ENCODE results near the gene ARHGAP8.

The ARHGAP8 gene

DNA sequence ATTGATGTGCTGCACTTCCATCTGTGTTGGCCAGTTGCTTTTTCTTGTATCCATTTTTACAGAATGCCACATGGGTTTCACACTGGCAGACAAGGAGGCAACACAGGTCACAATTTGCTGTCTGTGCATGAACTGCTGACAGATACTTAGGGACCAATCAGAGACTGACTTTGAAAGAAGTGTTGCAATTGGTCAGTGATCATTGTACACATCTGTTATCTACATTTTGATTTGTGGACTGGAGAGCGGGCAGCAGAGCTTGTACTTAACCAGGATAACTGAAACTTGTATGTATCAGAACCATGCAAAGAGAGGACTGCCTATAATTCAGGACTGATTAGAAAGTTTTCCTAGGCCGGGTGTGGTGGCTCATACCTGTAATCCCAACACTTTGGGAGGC is 28.6 kb upstream of the ARHGAP8 start:
- peak; percentile 34 for DNase-seq
- in situ Hi-C loops (cut with MboI; ENCODE audit: low pct_unique_long_range_greater_than_20kb, low sequenced_read_pairs), result no loop called here

DNA sequence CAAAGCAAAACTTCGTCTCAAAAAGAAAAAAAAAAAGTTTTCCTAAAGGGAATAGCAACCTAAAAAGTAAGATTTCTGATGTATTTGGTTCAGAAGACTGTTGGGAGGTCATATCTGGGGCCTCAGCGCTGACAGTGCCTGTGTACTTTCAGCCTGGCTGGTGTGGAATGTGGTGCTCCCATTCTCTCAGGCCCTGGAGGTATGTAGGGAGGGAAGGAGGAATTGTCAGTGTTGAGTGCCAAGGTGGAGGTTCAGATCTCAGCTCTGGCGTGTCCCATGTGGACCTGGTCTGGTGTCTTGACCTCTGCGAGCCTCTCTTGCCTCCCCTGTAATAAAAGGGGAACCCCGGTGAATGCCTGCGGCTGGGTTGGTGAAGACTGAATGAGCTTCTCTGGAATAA is 28.0 kb upstream of the ARHGAP8 start:
- in situ Hi-C loops (cut with MboI; ENCODE audit: low pct_unique_long_range_greater_than_20kb, low sequenced_read_pairs), result no loop called here
- DNase-seq, result no peak

DNA sequence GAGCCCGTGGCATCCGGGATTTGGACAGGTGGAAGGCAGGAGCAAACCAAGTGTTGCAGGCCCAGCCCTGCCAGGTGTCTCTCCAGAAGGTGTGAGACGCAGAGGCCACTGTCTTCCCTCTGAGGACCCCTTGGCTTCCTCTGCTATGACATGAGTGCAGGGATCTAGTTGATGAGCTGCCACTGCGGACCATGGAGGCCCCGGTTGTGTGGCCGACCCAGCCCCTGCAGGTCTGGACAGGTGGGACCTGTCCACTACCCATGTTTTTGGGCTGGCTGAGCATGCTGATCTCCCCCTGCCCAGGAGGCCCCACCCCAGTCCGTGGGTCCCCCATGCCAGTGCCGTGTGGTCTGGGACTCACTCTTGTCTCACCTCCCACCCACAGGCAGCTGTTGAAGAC is 27.5 kb upstream of the ARHGAP8 start:
- in situ Hi-C loops (cut with MboI; ENCODE audit: low pct_unique_long_range_greater_than_20kb, low sequenced_read_pairs), result no loop called here
- no peak for DNase-seq

DNA sequence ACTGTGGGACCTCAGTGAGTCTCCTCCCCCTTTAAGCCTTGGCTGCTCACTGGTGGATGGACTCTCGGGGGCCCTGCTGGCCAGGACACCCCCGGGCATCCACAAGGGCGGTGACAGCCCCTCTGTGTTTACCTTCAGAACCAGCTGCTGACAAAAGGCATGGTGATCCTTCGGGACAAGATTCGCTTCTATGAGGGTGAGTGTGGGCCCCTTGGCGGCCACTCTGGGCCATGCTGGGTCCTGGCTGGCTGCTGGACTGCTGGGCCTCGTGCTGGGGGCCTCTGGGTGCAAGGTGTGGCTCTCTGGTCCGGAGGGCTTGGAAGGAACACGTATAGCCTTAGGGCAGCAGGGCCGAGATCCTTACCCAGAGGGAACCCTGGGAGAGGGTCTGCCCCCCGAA is 25.9 kb upstream of the ARHGAP8 start:
- no peak for DNase-seq
- in situ Hi-C loops (cut with MboI; ENCODE audit: low pct_unique_long_range_greater_than_20kb, low sequenced_read_pairs), result no loop called here

DNA sequence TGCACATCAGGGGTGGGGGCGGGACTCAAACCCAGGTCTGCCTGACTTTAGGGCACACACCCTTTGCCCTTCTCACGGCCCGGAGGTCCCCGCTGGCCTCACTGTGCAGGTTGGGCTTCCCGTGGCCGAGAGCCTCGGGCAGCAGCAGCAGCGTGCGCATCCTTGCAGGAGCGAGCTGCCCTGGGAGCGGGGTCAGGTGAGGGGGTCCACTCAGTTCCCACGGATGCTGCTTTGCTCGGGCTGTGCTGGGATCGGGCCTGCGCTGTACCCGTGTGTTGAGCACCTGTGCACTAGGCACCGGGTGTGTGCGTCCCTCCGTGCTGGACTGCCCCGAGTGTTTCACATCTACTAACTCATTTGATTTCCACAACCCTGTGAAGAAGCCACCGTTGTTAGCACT is 25.2 kb upstream of the ARHGAP8 start:
- in situ Hi-C loops (cut with MboI; ENCODE audit: low pct_unique_long_range_greater_than_20kb, low sequenced_read_pairs), result no loop called here
- DNase-seq, result no peak

DNA sequence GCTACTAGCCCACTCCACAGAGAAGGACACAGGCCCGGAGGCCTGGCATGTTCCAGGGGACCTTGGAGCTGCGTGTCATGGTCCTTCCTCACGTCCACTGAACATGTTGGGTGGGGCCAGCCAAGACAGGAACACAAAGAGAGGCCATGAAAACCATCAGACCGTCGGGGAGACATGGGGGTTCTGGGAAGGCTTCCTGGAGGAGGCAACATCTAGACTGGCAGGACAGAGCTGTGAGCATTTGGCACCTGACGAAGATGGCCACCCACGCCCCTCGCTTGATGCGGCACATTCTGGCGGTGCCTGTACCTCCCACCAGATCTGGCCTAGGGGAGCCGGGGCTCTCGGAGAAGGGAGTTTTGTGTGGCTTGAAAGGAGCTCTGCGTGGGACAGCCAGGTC is 24.7 kb upstream of the ARHGAP8 start:
- in situ Hi-C loops (cut with MboI; ENCODE audit: low pct_unique_long_range_greater_than_20kb, low sequenced_read_pairs), result no loop called here
- DNase-seq, result no peak

DNA sequence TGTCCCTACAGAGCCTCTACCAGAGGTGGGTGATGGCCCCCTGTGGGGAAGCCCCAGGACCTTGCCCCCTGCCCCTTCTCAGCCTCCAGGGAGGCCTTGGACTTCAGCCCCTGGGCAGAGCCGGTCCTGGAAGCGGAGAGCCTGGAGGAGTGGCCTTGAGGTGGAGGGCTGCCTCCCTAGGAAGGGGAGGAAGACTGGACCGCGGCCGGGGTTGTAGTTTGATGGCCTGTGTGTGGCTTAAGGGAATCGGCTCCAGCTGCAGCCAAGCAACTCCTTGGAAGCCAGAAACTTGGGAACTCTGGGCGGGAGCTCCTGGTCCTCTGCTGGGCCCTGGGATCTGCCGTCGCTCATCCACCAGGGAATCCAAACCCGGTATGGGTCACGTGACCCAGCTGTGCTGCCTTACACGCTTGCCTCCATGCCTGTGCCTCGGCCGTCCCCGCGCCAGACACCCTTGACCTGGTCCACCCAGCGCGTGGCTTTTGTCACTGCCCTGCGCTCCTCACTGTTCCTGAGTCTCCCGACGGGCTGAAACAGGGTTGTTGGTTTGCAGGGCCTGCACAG is 23.5 kb upstream of the ARHGAP8 start:
- in situ Hi-C loops (cut with MboI; ENCODE audit: low pct_unique_long_range_greater_than_20kb, low sequenced_read_pairs), result no loop called here
- no peak for DNase-seq

DNA sequence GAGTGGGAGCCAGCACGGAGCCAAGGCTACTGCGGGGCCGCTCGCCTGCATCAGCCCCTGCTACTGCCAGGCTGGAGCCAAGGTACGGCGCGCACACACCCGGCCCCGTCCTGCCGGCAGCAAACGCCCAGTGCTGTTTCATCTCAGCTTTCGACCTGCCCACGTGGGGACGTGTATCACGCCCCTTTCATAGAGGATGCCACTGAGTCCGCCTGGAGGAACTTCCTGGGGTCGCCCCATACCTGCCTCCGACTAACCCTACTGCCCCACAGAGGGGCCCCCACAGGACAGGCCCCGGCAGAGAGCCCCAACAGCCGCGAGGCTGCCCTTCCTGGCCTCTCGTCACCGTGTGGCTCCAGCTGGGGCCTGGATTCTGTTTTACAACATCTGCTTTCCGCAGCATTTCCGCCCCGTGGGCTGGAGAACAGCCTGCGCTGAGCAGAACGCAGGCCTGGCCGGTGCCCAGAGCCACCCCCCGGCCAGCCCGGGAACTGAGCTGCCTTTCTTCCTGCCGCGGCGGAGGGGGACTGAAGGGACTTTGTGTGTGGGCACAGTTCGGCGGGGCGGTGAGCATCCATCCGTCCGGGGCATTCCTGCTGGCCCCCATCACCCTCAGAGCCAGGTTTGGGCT is 22.9 kb upstream of the ARHGAP8 start:
- in situ Hi-C loops (cut with MboI; ENCODE audit: low pct_unique_long_range_greater_than_20kb, low sequenced_read_pairs), result no loop called here
- no peak for DNase-seq

DNA sequence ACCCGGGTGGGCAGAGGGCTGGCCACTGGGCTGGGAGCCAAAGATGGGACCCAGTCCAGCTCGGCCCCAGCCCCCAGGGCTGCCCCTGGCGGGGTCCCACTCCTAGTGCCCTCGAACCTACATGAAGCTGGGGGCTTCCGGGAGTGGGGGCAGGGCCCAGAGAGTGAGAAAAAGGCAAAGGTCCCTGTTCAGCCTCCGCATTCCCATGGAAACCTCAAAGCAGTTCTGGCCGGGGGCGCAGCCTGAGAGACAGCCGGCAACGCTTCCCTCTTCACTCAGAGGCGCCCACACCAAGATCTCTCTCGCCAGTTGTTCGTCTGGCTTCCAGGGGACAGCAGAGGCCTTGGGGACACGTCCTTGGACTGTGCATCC is 22.4 kb upstream of the ARHGAP8 start:
- no peak for DNase-seq
- in situ Hi-C loops (cut with MboI; ENCODE audit: low pct_unique_long_range_greater_than_20kb, low sequenced_read_pairs), result no loop called here

DNA sequence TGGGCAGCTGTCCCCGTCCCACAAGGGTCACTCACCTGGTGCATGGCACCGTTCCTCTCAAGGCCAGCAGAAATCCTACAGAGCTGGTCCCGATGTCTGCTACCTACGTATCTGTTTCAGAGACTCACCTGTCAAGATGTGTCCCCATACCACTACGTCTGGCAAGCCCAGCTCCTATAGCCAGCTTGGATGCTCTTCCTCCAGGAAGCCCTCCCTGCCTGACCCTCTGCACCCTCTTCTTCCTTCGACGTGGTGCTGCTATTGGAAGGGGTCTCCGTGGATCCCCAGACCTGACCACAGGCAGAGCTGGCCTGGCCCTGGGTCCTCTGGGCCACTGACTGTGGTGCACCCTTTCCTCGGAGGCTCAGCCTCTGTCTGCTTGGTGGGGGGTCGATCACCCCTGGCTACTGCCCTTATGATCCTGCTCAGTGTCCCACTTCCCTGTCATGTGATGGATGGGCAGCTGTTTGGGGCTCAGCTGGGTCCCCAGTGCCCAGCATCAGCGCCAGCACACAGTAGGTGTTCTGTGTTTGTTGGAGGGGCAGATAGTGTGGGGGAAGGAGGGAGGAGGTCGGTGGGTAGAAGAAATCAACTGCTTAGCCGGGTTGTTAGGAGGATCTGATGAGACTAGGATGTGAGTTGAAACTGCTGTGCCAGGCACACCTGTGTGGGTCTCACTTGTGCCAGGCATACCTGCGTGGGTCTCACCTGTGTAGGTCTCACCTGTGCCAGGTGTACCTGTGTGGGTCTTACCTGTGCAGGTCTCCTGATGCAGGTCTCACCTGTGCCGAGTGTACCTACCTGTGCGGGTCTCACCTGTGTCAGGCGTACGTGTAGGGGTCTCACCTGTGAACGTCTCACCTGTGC is 21.7 kb upstream of the ARHGAP8 start:
- DNase-seq, result no peak
- in situ Hi-C loops (cut with MboI; ENCODE audit: low pct_unique_long_range_greater_than_20kb, low sequenced_read_pairs), result no loop called here

DNA sequence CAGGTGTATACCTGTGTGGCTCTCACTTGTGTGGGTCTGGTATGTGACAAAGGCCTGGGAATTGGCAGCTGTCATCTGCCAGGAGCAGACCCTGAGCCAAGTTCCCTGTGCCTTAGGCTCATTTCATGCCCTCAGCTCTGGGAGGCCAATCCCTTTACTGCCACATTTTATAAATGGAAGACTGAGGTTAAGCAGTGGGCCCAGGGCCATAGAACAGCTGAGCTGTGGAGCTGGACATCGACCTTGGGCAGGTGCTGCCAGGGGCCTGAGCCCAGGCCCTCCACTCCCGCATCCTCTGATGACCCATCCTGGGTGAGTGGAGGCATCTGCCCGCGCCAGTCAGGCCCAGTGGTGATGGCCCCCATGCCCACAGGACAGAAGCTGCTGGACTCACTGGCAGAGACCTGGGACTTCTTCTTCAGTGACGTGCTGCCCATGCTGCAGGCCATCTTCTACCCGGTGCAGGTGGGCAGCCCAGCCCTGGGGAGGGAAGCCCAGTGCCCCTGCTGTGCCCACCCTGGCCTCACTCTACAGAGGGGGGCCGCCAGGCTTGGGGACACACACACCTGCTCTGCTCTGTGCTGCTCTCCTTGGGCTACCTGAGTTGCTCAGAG is 20.9 kb upstream of the ARHGAP8 start:
- DNase-seq, result no peak
- in situ Hi-C loops (cut with MboI; ENCODE audit: low pct_unique_long_range_greater_than_20kb, low sequenced_read_pairs), result no loop called here

DNA sequence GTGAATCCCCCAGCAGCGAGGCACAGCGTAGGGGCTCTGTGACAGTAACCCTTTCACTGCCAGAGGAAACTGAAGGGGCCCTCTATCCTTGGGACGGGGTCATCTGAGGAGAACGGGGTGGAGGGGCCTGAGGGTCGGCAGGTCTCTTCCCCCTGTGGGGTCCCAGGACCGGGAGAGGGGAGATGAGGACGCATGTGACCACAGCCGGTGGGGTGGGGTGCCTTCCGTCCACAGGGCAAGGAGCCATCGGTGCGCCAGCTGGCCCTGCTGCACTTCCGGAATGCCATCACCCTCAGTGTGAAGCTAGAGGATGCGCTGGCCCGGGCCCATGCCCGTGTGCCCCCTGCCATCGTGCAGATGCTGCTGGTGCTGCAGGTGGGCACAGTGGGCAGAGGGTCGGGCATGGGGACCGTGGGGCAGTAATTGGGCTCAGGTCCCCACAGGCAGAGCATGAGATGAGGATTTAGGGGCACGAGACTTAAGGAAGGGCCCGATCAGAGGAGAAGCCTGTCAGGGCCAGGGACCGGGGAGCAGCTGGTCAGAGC is 20.3 kb upstream of the ARHGAP8 start:
- in situ Hi-C loops (cut with MboI; ENCODE audit: low pct_unique_long_range_greater_than_20kb, low sequenced_read_pairs), result no loop called here
- DNase-seq, result no peak

DNA sequence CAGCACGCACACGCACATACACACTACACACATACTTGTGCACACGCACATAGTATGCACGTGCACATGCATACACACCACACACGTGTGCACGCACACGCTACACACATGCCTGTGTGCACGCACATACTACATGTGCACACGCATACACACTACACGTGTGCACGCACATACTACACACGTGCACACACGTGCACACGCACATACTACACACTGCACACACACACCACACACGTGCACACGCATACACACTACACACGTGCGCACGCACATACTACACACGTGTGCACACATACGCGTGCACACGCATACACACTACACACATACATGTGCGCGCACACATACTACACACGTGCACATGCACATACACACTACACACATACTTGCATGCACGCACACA is 19.7 kb upstream of the ARHGAP8 start:
- no peak for DNase-seq
- in situ Hi-C loops (cut with MboI; ENCODE audit: low pct_unique_long_range_greater_than_20kb, low sequenced_read_pairs), result no loop called here

DNA sequence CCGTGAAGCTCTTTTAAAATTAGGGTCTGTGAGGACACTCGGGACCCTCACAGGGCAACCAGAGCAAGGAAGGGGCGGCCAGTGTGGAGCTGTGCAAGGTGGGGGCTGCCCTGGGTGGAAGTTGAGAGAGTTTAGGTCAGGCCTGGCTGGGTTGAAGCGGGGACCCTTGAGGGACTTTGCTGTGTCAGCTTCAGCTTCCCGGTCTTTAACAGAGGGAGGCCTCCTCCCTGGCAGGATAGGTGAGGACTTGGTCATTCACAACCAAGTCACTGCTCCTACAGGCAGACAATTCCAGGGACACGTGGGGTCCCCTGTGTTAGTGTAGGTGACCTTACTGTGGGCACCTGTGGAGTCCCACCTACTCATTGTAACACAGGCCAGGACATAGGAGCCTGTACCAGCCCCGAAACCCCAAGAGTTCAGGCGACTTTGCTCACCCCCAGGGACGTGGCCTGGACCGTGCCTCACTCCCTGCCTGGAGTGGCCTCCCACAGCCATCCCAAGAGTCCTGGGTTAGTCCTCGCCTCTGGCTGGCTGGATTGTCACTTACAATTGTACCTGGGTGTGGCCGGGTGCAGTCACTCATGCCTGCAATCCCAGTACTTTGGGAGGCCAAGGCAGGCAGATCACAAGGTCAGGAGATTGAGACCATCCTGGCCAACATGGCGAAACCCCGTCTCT is 18.8 kb upstream of the ARHGAP8 start:
- in situ Hi-C loops (cut with MboI; ENCODE audit: low pct_unique_long_range_greater_than_20kb, low sequenced_read_pairs), result no loop called here
- DNase-seq, result no peak

DNA sequence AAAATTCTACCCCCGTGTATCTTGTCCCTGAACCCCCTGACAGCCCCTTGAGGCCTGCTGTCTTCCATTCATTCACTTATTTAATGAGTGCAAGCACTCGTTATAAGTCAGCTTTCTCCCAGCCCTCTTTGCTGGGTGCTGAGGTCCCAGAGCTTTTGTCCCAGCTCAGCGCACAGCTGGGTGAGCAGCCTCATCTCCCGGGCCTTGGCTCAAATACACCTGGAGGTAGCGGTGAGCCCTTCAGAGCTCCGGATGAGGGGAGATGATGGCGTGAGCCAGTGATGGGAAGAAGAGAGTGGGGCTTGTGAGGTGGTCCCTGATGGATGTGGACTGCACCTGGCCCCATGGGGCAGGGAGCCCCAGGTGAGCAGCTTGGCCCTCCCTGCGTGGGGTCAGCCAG is 18.1 kb upstream of the ARHGAP8 start:
- in situ Hi-C loops (cut with MboI; ENCODE audit: low pct_unique_long_range_greater_than_20kb, low sequenced_read_pairs), result no loop called here
- no peak for DNase-seq

DNA sequence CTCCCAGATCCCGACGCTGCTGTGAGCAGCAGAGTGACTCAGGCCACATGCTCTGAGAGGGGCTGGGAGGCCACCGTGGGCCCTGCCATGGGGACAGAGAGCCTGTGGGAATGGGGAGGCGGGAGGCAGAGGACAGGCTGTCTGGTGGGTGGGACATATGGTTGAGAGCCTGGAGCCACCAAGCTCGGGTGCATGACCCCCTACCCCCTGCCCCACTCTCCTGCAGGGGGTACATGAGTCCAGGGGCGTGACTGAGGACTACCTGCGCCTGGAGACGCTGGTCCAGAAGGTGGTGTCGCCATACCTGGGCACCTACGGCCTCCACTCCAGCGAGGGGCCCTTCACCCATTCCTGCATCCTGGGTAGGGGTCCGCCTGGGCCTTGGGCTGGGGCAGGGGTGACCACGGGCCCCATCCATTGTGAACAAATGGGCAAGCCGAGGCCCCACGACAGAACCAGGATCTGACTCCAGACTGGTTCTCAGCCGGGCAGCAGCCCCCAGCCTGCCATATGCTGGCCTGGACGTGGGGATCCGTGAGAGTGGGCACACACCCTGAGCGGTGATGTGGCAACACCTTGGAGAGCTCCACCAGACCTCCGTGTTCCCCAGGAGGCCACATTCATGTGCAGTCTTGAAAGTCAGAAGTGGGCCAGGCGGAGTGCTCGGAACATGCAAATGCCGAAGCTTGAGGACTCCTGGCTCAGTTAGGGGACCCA is 17.4 kb upstream of the ARHGAP8 start:
- in situ Hi-C loops (cut with MboI; ENCODE audit: low pct_unique_long_range_greater_than_20kb, low sequenced_read_pairs), result no loop called here

DNA sequence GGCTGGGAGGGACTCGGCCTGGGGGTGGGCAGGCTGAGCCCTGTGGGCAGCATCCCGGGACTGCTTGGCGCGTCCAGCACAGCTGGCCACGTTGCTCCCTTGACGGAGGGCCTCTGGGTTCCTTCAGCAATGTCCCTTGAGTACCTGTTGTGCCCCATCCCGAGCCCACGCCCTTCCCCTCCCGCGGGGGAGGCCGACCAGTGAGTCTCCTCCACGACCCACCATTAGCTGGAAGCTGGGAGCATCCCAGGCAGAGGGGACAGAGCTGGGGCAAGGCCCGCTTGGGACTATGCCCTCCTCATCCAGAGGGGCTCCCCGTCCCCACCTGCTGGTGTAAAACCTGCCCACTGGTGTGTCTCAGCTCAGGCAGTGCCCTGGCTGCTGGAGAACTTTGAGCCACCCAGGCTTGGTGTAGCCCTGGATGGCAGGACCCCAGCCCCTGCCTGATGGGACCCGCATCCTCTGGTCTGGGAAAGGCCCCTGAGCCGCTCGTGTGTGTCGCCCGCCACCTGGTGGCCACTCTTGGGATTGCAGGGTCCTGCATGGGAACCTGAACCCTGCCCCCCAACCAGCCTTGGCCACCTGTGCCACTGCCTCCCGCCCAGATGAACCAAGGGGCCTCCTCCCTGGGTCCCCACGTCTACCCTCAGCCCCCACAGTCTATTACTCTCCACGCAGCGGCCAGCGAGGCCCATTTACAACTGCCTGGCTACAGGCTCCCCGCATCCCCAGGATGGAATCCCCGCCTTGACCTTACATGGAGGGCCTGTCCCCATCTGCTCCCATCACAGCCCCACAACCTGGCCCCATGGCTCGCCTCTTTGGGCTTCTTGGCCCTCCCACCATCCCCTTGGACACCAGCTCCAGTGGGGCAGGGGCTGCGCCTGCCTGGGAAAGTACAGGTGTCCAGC is 16.6 kb upstream of the ARHGAP8 start:
- DNase-seq, result peak; percentile 79
- in situ Hi-C loops (cut with MboI; ENCODE audit: low pct_unique_long_range_greater_than_20kb, low sequenced_read_pairs), result no loop called here

More for the DNA sequence above, 17.4 kb upstream of the ARHGAP8 start:
- DNase-seq, result no peak

Data from KBM-7 (cell line).